Heart right ventricle (tissue), 16 donors: Measurements from ENCODE around the gene FUT7. TPM values are rescaled to one million over a fixed set of nuclear protein-coding genes. Genes with fewer than 3 reads are reported as not detected.

ENCODE experiments used
- ATAC-seq, 8 donors: fragments of 200-7000 bp; cut with Tn5 transposase; one replicate each; pipeline ENCODE4 v1.9.1; 2020; ENCODE audit warnings: mild to moderate bottlenecking in 8 of 8, moderate library complexity in 8 of 8, moderate number of reproducible peaks in 1 of 8
- DNase-seq, 2 donors: peaks; one replicate each; pipeline ENCODE4 v3.0.0-alpha.2; 2020
- H3K27ac ChIP-seq, 10 donors: fragments of 200-600 bp; sonication (generic) in 2 of 10; one replicate each; pipeline versions ENCODE4 v1.5.0 to v1.8.0; 2020 to 2022; ENCODE audit warnings: mild to moderate bottlenecking in 3 of 10
- H3K27me3 ChIP-seq, 7 donors: fragments of 200-600 bp; one replicate each; pipeline ENCODE4 v1.8.0; 2021 to 2022; ENCODE audit warnings: mild to moderate bottlenecking in 2 of 7
- H3K36me3 ChIP-seq, 9 donors: fragments of 200-600 bp; sonication (generic) in 1 of 9; one replicate each; pipeline versions ENCODE4 v1.5.0 to v1.8.0; 2020 to 2022; ENCODE audit warnings: mild to moderate bottlenecking in 2 of 9
- H3K4me1 ChIP-seq, 9 donors: fragments of 200-600 bp; sonication (generic) in 1 of 9; one replicate each; pipeline versions ENCODE4 v1.5.0 to v1.8.0; 2020 to 2022; ENCODE audit warnings: mild to moderate bottlenecking in 4 of 9
- H3K4me3 ChIP-seq, 10 donors: fragments of 200-600 bp; sonication (generic) in 2 of 10; one replicate each; pipeline versions ENCODE4 v1.5.0 to v1.8.0; 2020 to 2022; ENCODE audit warnings: mild to moderate bottlenecking in 7 of 10, moderate library complexity in 2 of 10
- H3K9me3 ChIP-seq, 11 donors: fragments of 200-600 bp in 10 of 11; sonication (generic) in 2 of 11; one replicate each; pipeline versions ENCODE4 v1.5.0 to v1.8.0; 2013 to 2022; ENCODE audit warnings: mild to moderate bottlenecking in 2 of 11, control low read depth in 1 of 11, moderate library complexity in 1 of 11
- CTCF ChIP-seq, 9 donors: fragments of 200-600 bp; sonication (generic) in 2 of 9; IDR thresholded peaks; one replicate each; pipeline versions ENCODE4 v1.5.0 to v1.8.0; 2021 to 2022; ENCODE audit warnings: antibody characterized with exemption in 9 of 9, mild to moderate bottlenecking in 5 of 9, moderate library complexity in 1 of 9
- WGBS, 2 donors: extraction: QIAGEN DNeasy Blood & Tissue Kit; methylation state at CpG; one replicate each; pipeline ENCODE4 v1.1.7; 2013; ENCODE audit warnings: inconsistent platforms in 1 of 2; 5-methylcytosine and 5-hydroxymethylcytosine counted together
- intact Hi-C, 10 donors: fragments of 100-400 bp; cut with DNase I; formaldehyde crosslinking; loops; one replicate each; pipeline versions ENCODE4 v1.11.1 to v1.14.2; 2022
- polyA plus RNA-seq, 2 donors: library from polyadenylated mRNA; stranded (reverse); fragments of 200-250 nt; gene quantifications; one replicate each; pipeline ENCODE4 v1.2.3, GENCODE V29; 2013
- total RNA-seq, 10 donors: library from RNA; stranded (reverse); fragmentation: NEBNext Ultra II Directional in 3 of 10; extraction: Animal tissue kit (Norgen Biotek cat#: 25700) in 3 of 10; gene quantifications; one replicate each; pipeline versions ENCODE4 v1.2.1 to v1.2.4, GENCODE V29; 2021 to 2023
- donor health status: Arrhythmogenic right ventricular cardiomyopathy.
- donor health status: ischemic (EF 13 %, LVEDD 7.1; RV severe dilation, severe dysfunction).
- donor health status: healthy with polysubstance abuse.
- donor health status: DM: no; HTN: yes; CAD: no.
- donor health status: DM: no; HTN: no; CAD: no.
- donor health status: ischemic (EF 25% LVEDD 6.9; RV normal size, moderate dysfunction).
- donor health status: ischemic (EF 25% LVEDD 5.7; RV mildly dilated, moderate dysfunction).
- donor health status: healthy.
- donor health status: DM: yes; HTN: yes; CAD: no.
- donor health status: Ischemic cardiomyopathy.
- donor health status: ischemic (EF 35%, LVEDD 5.7; RV mildly dilated, moderate dysfunction).
- donor health status: nonischemic (EF 11% LVEDD 7.7; RV severe dilation, severe dysfunction).
- donor health status: DM: yes; HTN: yes; CAD: no.
- donor health status: PGD.
- donor health status: ischemic (EF 29% LVEDD 5.4; RV normal size, mild dysfunction).
- donor health status: nonischemic (EF 23%, LVEDD 6.1; RV moderate dilation, normal function).

The FUT7 gene
- total and polyA plus RNA-seq, 12 donors, result 0.07 to 0.30 (median 0.15) TPM; not detected in 5

GRCh38 chr9:137052998-137053943 is 21.4 kb upstream of the FUT7 start:
- no peak for TF ChIP-seq CTCF (IDR thresholded peaks at IDR 0.05)
- DNase-seq, result peak in 1 of 2 donors; percentile 15
- Histone ChIP-seq H3K27ac (peak overlapping the region in 5 of 10 donors; percentile 78 to 93 (median 85)), H3K4me3 (peak overlapping the region in 9 of 10 donors; percentile 35 to 55 (median 44)), H3K36me3 (no peaks in the 10 kb centered on the region), H3K9me3 (no peaks in the 10 kb centered on the region), H3K4me1 (peaks cover 30 to 53% (median 44%) of the 10 kb centered on the region in 9 donors), H3K27me3 (peaks cover 6 to 73% (median 51%) of the 10 kb centered on the region in 7 donors)
- WGBS, 2 donors, result 13 to 16% methylated on average over 54 to 71 of the region's 71 CpGs
- ATAC-seq, result no peak
- intact Hi-C loops, result no loop called here

GRCh38 chr9:137052293-137052692 is 20.4 kb upstream of the FUT7 start:
- no peak for TF ChIP-seq CTCF (IDR thresholded peaks at IDR 0.05)
- no peak for ATAC-seq
- DNase-seq, result no peak
- H3K27ac ChIP-seq, result no peak overlapping the region
- H3K36me3 ChIP-seq, result no peaks in the 10 kb centered on the region
- H3K27me3 ChIP-seq, result peaks cover 6 to 83% (median 59%) of the 10 kb centered on the region in 7 donors
- intact Hi-C loops, result no loop called here
- H3K4me1 ChIP-seq, result peaks cover 30 to 53% (median 44%) of the 10 kb centered on the region in 9 donors
- no peaks in the 10 kb centered on the region for H3K9me3 ChIP-seq
- H3K4me3 ChIP-seq, result no peak overlapping the region
- WGBS, 2 donors, result 70 to 73% methylated on average over 7 to 8 of the region's 8 CpGs

- Histone ChIP-seq H3K4me1 (peaks cover 32 to 52% (median 44%) of the 10 kb centered on the region in 9 donors), H3K27ac (no peak overlapping the region), H3K27me3 (peaks cover 6 to 93% (median 65%) of the 10 kb centered on the region in 7 donors), H3K4me3 (no peak overlapping the region), H3K36me3 (no peaks in the 10 kb centered on the region), H3K9me3 (no peaks in the 10 kb centered on the region)
- DNase-seq (no peak), ATAC-seq (no peak)
- TF ChIP-seq CTCF (IDR thresholded peaks at IDR 0.05), result no peak
- 95 to 96% methylated on average over 17 of the region's 17 CpGs for WGBS, 2 donors
- intact Hi-C loops, result no loop called here
These were observed 19.3 kb upstream of the FUT7 start for GRCh38 chr9:137051145-137051724.

- DNase-seq, result no peak
- Histone ChIP-seq H3K4me1 (peaks cover 27 to 48% (median 41%) of the 10 kb centered on the region in 9 donors), H3K4me3 (no peak overlapping the region), H3K27ac (no peak overlapping the region), H3K36me3 (no peaks in the 10 kb centered on the region), H3K9me3 (no peaks in the 10 kb centered on the region), H3K27me3 (peaks cover 6 to 98% (median 65%) of the 10 kb centered on the region in 7 donors)
- intact Hi-C loops, result no loop called here
- ATAC-seq, result no peak
- no peak for TF ChIP-seq CTCF (IDR thresholded peaks at IDR 0.05)
- 88 to 93% methylated on average over 5 of the region's 5 CpGs for WGBS, 2 donors
These were observed 18.7 kb upstream of the FUT7 start for GRCh38 chr9:137050570-137050969.
